K562 (cell line): ENCODE results near the gene CHPF. TPM values are rescaled to one million over a fixed set of nuclear protein-coding genes. Genes with fewer than 3 reads are reported as not detected.

Experiments used
- CTBP1 ChIP-seq: fragments of 450-650 bp; IDR thresholded peaks from 2 replicates; pipeline ENCODE4 v1.6.1; 2016; ENCODE audit warnings: borderline replicate concordance
- CXXC5 ChIP-seq: fragments of 250-450 bp; sonication (Bioruptor Pico); IDR thresholded peaks from 2 replicates; pipeline ENCODE4 v1.8.0; 2022; ENCODE audit warnings: inconsistent platforms, mild to moderate bottlenecking, moderate library complexity
- ESRRA ChIP-seq: fragments of 450-650 bp; IDR thresholded peaks from 2 replicates; pipeline ENCODE4 v1.6.1; 2014; ENCODE audit warnings: low read depth, mild to moderate bottlenecking, moderate library complexity, borderline replicate concordance
- MTA3 ChIP-seq: fragments of 450-650 bp; formaldehyde crosslinking; IDR thresholded peaks from 2 replicates; pipeline ENCODE4 v1.6.1; 2017; ENCODE audit warnings: mild to moderate bottlenecking, borderline replicate concordance
- NR2C2 ChIP-seq, 2 experiments: fragments of 200-800 bp in 1 of 2; sonication (Bioruptor generic) in 1 of 2; sonication (generic) in 1 of 2; formaldehyde crosslinking in 1 of 2; IDR thresholded peaks; 2 replicates each; pipeline versions ENCODE4 v1.6.1 to v1.8.0; 2016 to 2022; ENCODE audit warnings: mild to moderate bottlenecking in 1 of 2, missing compliant biosample characterization in 1 of 2, missing genetic modification characterization in 1 of 2, missing genetic modification reagents in 1 of 2
- SMARCA5 ChIP-seq: fragments of 450-650 bp; IDR thresholded peaks from 2 replicates; pipeline ENCODE4 v1.6.1; 2016
- polyA plus RNA-seq, 8 experiments: library from polyadenylated mRNA; depleted of rRNA in 4 of 8; stranded (reverse) in 5 of 8; unstranded in 3 of 8; fragments of >200 nt; fragmentation: Nextera tagmentation in 2 of 8; fragmentation: Illumina TruSeq in 1 of 8; extraction: Ambion mirVana in 2 of 8; extraction: Trizol in 1 of 8; gene quantifications; 2 replicates each; pipeline versions ENCODE4 v1.2.1 to v1.2.3, GENCODE V29; 2011 to 2014; ENCODE audit warnings: inconsistent platforms in 1 of 8, missing spikeins in 1 of 8
- total RNA-seq, 7 experiments: library from RNA; depleted of rRNA in 6 of 7; stranded (reverse); fragments of >200 nt in 6 of 7; fragmentation: Illumina TruSeq in 2 of 7; extraction: Trizol in 2 of 7; gene quantifications; 2 replicates each; pipeline versions ENCODE4 v1.2.1 to v1.2.3, GENCODE V29; 2011 to 2021; ENCODE audit warnings: low replicate concordance in 1 of 7
- TF ChIP-seq, protein P1 (sequence below): fragments of 450-650 bp; formaldehyde crosslinking; IDR thresholded peaks from 2 replicates; pipeline ENCODE4 v1.4.0; 2020; ENCODE audit warnings: mild to moderate bottlenecking, moderate library complexity
- TF ChIP-seq, protein P2 (sequence below): fragments of 450-650 bp; IDR thresholded peaks from 2 replicates; pipeline ENCODE4 v1.6.1; 2016; ENCODE audit warnings: antibody characterized with exemption
- TF ChIP-seq, protein P3 (sequence below): fragments of 450-650 bp; IDR thresholded peaks from 2 replicates; pipeline ENCODE4 v1.6.1; 2017; ENCODE audit warnings: antibody characterized with exemption, mild to moderate bottlenecking
- TF ChIP-seq, protein P4 (sequence below): fragments of 250-450 bp; sonication (Bioruptor Pico); IDR thresholded peaks from 2 replicates; pipeline ENCODE4 v1.8.0; 2022; ENCODE audit warnings: moderate library complexity, mild to moderate bottlenecking, inconsistent platforms
- TF ChIP-seq, protein P5 (sequence below): sonication (generic); formaldehyde crosslinking; IDR thresholded peaks from 2 replicates; pipeline ENCODE4 v1.8.0; 2022; ENCODE audit warnings: missing genetic modification reagents, mild to moderate bottlenecking, moderate library complexity, borderline replicate concordance

The CHPF gene
- total and polyA plus RNA-seq, 9 of the 15 experiments (the other 6 are each of a cell fraction or from before 2014, with no cell fraction given): 0.15 to 57.2 (median 7.9) TPM

DNA sequence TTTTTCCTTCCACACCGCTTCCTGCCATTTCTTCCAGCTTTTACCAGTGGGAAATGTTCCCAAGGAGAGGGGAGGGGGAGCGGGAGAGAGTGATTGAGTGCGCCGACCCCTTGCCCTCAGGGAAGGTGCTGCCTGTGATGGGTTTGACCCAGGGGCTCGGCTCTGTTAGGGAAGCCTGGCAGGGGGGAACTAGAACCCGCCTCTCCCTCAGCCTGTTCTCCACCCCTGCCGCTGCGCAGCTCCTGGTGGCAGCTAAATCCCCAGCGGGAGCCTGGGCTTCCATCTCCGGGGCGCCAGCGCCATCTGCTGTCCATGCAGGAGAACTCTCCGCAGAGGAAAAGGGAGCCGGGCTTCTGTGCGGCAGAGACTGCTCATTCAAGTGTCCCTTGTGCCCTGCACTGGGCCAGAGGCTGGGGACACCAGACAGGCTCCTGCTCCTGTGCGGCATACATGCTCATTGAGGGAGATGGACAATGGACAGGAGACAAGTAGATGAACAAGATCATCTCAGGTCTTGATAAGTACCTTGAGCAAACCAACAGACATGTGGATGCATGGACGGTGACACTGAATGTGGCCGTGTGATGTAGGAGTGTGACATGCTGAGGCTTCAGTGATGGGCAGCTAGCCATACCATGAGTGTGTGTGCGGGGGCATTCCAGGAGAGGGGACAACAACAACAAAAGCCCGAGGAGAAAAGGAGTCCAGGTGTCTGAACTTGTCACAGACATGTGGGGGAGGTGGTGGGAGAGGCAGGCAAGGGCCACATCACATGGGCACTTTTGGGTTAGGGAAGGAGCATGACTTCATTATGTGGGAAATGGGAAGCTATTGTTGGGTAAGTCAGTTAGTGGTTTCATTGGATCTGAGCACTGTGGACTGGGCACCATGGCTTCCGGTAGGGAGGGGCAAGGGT lies 13.3 kb downstream of the CHPF start (continued):
- TF ChIP-seq, protein P1, sequence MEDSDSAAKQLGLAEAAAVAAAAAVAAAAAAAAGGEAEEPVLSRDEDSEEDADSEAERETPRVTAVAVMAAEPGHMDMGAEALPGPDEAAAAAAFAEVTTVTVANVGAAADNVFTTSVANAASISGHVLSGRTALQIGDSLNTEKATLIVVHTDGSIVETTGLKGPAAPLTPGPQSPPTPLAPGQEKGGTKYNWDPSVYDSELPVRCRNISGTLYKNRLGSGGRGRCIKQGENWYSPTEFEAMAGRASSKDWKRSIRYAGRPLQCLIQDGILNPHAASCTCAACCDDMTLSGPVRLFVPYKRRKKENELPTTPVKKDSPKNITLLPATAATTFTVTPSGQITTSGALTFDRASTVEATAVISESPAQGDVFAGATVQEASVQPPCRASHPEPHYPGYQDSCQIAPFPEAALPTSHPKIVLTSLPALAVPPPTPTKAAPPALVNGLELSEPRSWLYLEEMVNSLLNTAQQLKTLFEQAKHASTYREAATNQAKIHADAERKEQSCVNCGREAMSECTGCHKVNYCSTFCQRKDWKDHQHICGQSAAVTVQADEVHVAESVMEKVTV: peak; percentile 96
- TF ChIP-seq, protein P2, sequence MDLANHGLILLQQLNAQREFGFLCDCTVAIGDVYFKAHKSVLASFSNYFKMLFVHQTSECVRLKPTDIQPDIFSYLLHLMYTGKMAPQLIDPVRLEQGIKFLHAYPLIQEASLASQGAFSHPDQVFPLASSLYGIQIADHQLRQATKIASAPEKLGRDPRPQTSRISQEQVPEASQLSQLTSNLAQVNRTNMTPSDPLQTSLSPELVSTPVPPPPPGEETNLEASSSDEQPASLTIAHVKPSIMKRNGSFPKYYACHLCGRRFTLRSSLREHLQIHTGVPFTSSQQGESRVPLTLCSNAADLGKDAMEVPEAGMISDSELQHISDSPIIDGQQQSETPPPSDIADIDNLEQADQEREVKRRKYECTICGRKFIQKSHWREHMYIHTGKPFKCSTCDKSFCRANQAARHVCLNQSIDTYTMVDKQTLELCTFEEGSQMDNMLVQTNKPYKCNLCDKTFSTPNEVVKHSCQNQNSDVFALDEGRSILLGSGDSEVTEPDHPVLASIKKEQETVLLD: no peak
- TF ChIP-seq SMARCA5 (no peak), CTBP1 (peak; percentile 33; the same call in 1 of the 2 replicates), NR2C2 (CRISPR knock-in tag; IDR thresholded peaks at IDR 0.05) (no peak), NR2C2 (tag; IDR thresholded peaks at IDR 0.05) (no peak), MTA3 (0 out of 2 replicates have a peak, but pooled peaks have one; percentile 13), CXXC5 (CRISPR knock-in tag) (peak; percentile 67), ESRRA (peak; percentile 16; the same call in 1 of the 2 replicates)
- TF ChIP-seq, protein P3, sequence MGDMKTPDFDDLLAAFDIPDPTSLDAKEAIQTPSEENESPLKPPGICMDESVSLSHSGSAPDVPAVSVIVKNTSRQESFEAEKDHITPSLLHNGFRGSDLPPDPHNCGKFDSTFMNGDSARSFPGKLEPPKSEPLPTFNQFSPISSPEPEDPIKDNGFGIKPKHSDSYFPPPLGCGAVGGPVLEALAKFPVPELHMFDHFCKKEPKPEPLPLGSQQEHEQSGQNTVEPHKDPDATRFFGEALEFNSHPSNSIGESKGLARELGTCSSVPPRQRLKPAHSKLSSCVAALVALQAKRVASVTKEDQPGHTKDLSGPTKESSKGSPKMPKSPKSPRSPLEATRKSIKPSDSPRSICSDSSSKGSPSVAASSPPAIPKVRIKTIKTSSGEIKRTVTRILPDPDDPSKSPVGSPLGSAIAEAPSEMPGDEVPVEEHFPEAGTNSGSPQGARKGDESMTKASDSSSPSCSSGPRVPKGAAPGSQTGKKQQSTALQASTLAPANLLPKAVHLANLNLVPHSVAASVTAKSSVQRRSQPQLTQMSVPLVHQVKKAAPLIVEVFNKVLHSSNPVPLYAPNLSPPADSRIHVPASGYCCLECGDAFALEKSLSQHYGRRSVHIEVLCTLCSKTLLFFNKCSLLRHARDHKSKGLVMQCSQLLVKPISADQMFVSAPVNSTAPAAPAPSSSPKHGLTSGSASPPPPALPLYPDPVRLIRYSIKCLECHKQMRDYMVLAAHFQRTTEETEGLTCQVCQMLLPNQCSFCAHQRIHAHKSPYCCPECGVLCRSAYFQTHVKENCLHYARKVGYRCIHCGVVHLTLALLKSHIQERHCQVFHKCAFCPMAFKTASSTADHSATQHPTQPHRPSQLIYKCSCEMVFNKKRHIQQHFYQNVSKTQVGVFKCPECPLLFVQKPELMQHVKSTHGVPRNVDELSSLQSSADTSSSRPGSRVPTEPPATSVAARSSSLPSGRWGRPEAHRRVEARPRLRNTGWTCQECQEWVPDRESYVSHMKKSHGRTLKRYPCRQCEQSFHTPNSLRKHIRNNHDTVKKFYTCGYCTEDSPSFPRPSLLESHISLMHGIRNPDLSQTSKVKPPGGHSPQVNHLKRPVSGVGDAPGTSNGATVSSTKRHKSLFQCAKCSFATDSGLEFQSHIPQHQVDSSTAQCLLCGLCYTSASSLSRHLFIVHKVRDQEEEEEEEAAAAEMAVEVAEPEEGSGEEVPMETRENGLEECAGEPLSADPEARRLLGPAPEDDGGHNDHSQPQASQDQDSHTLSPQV: peak; percentile 73
- TF ChIP-seq, protein P4, sequence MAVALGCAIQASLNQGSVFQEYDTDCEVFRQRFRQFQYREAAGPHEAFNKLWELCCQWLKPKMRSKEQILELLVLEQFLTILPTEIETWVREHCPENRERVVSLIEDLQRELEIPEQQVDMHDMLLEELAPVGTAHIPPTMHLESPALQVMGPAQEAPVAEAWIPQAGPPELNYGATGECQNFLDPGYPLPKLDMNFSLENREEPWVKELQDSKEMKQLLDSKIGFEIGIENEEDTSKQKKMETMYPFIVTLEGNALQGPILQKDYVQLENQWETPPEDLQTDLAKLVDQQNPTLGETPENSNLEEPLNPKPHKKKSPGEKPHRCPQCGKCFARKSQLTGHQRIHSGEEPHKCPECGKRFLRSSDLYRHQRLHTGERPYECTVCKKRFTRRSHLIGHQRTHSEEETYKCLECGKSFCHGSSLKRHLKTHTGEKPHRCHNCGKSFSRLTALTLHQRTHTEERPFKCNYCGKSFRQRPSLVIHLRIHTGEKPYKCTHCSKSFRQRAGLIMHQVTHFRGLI (CRISPR knock-in tag): no peak
- TF ChIP-seq, protein P5, sequence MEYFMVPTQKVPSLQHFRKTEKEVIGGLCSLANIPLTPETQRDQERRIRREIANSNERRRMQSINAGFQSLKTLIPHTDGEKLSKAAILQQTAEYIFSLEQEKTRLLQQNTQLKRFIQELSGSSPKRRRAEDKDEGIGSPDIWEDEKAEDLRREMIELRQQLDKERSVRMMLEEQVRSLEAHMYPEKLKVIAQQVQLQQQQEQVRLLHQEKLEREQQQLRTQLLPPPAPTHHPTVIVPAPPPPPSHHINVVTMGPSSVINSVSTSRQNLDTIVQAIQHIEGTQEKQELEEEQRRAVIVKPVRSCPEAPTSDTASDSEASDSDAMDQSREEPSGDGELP (CRISPR knock-in tag): peak; percentile 76; the same call in 1 of the 2 replicates
